ENCODE measurements around the gene BTN1A1.

- no peak for TF ChIP-seq CTCF (IDR thresholded peaks at IDR 0.05; ENCODE audit: insufficient read depth, low read depth, low read length)
- TF ChIP-seq EZH2 (IDR thresholded peaks at IDR 0.05; ENCODE audit: insufficient read depth, low read length) = no peak
These were observed 25.6 kb upstream of the BTN1A1 start for GRCh38 chr6:26474439-26474881.

Data from astrocyte (in vitro differentiated cells and primary cell).